CD4-positive, alpha-beta T cell treated with Interleukin-10 for 1 hour (primary cell): Measurements from ENCODE around the gene ACD.
A peak's percentile ranks its signal among the peaks of the same experiment; 100 is the strongest.
"Not testable (repeated sequence)": the region's sequence is repeated elsewhere in the genome, so short reads cannot be mapped to it uniquely, and the experiment has no call there.

Experiments
- DNase-seq: peaks from one replicate; pipeline ENCODE4 v3.0.0-alpha.2; 2020

ACD gene

GRCh38 chr16:67659675-67660563 is at the start of gene ACD:
Gene ACD, minus strand, starts transcription at chr16:67660260. Its CDS starts 40 bp downstream, at chr16:67660220.
- DNase-seq = peak; percentile 94

GRCh38 chr16:67709050-67709449 is 49.0 kb upstream of the ACD start:
- no peak for DNase-seq

- DNase-seq = no peak
Measured at GRCh38 chr16:67708368-67708771, 48.3 kb upstream of the ACD start.

- DNase-seq = no peak
Measured at GRCh38 chr16:67707790-67708189, 47.7 kb upstream of the ACD start.

GRCh38 chr16:67707210-67707609 is 47.1 kb upstream of the ACD start:
- DNase-seq = no peak

- DNase-seq = no peak
Measured at GRCh38 chr16:67704110-67704509, 44.0 kb upstream of the ACD start.

- peak; percentile 6 for DNase-seq
Measured at GRCh38 chr16:67703626-67704025, 43.6 kb upstream of the ACD start.

- no peak for DNase-seq
Measured at GRCh38 chr16:67702130-67702529, 42.1 kb upstream of the ACD start.

- DNase-seq = no peak
Measured at GRCh38 chr16:67701420-67701819, 41.4 kb upstream of the ACD start.

GRCh38 chr16:67699265-67699664 is 39.2 kb upstream of the ACD start:
- DNase-seq = no peak

- no peak for DNase-seq
Measured at GRCh38 chr16:67697422-67698185, 37.5 kb upstream of the ACD start.

GRCh38 chr16:67694611-67695010 is 34.6 kb upstream of the ACD start:
- no peak for DNase-seq

- DNase-seq = not testable (repeated sequence)
Measured at GRCh38 chr16:67693517-67694285, 33.6 kb upstream of the ACD start.

GRCh38 chr16:67685388-67686112 is 25.5 kb upstream of the ACD start:
- no peak for DNase-seq

GRCh38 chr16:67683767-67684166 is 23.7 kb upstream of the ACD start:
- no peak for DNase-seq

- DNase-seq = no peak
Measured at GRCh38 chr16:67679935-67680897, 20.2 kb upstream of the ACD start.

GRCh38 chr16:67678354-67679023 is 18.4 kb upstream of the ACD start:
- DNase-seq = no peak

- DNase-seq = no peak
Measured at GRCh38 chr16:67677712-67678111, 17.7 kb upstream of the ACD start.

GRCh38 chr16:67676939-67677338 is 16.9 kb upstream of the ACD start:
- DNase-seq = no peak

- DNase-seq = no peak
Measured at GRCh38 chr16:67676516-67676915, 16.5 kb upstream of the ACD start.

GRCh38 chr16:67675999-67676398 is 15.9 kb upstream of the ACD start:
- DNase-seq = no peak
